NCI-H1436 treated with DMSO at 0.1 percent for 48 hours (cell line): ENCODE results near the gene CYBB.

Source experiments
- DNase-seq: peaks from one replicate; lab custom pipeline; 2025; lab: John Stamatoyannopoulos, UW

Gene CYBB

GRCh38 chrX:37844622-37845021 is 64.8 kb downstream of the CYBB start:
- DNase-seq, result no peak

GRCh38 chrX:37846141-37846540 is 66.3 kb downstream of the CYBB start:
- no peak for DNase-seq

GRCh38 chrX:37846558-37846933 is 66.7 kb downstream of the CYBB start:
- no peak for DNase-seq

- peak; percentile 40 for DNase-seq
Measured at GRCh38 chrX:37846934-37847732, 67.3 kb downstream of the CYBB start, which contains the start of gene DYNLT3. TSS of gene DYNLT3 (minus strand) at chrX:37847571. CDS start at chrX:37847510, 61 bp downstream.

GRCh38 chrX:37847733-37848197 is 67.9 kb downstream of the CYBB start:
- no peak for DNase-seq

GRCh38 chrX:37854148-37854547 is 74.3 kb downstream of the CYBB start:
- DNase-seq, result no peak

- DNase-seq, result no peak
Measured at GRCh38 chrX:37854748-37855147, 74.9 kb downstream of the CYBB start.

- no peak for DNase-seq
Measured at GRCh38 chrX:37860721-37861120, 80.9 kb downstream of the CYBB start.

- DNase-seq, result no peak
Measured at GRCh38 chrX:37862851-37863250, 83.0 kb downstream of the CYBB start.
